ENCODE measurements around the gene RAD51AP2.
"Not testable (repeated sequence)": the region's sequence is repeated elsewhere in the genome, so short reads cannot be mapped to it uniquely, and the experiment has no call there.

Gene RAD51AP2

DNA sequence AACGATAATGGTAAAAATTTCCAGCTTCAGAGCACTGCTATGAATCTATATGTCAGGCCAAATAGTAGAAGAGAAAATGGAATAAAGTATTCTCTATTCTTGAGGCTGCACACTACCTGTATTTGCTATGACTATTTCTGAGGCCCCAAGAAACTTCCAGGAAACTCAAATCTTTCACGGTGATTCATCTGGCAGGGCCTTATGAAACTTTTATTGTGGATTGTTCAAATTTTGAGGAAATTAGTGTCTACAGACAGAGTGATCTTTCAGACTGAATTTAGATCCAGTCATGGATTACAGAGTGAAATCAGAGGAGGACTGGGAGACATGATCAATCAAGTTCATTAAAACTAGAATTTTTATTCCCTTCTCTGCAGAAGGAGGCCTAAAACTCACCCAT, 18.2 kb upstream of the RAD51AP2 start:
- no peak for DNase-seq

GRCh38 chr2:17533546-17533945, 15.3 kb upstream of the RAD51AP2 start:
- no peak for DNase-seq

- DNase-seq: no peak
These were observed 11.5 kb upstream of the RAD51AP2 start for GRCh38 chr2:17529771-17530170.

DNA sequence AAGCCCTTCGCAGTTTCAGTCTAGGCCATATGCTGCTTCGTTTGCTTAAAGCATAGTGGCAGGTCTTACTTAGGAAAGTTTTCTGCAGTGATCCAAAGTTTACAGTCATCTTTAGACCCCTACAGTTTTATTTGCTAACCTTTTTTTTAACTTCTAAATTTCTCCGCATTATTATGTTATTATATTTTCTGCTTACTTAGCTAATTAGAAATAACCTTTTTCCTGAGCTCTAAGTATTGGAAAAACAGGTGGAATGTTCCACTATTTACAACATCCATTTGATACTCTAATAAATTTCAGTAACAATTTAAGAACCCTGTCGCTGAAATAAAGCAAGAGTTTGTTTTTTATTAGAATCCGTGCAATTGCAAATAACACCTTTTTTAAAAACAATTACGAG, 4.1 kb upstream of the RAD51AP2 start:
- DNase-seq: no peak

- no peak for DNase-seq
These were observed 3.4 kb upstream of the RAD51AP2 start for GRCh38 chr2:17521621-17522020.

GRCh38 chr2:17520761-17521160, 2.5 kb upstream of the RAD51AP2 start:
- DNase-seq: no peak

GRCh38 chr2:17519486-17519885, 1.2 kb upstream of the RAD51AP2 start:
- no peak for DNase-seq

- DNase-seq: no peak
These were observed 594 bp downstream of the RAD51AP2 start for GRCh38 chr2:17517481-17518211.

DNA sequence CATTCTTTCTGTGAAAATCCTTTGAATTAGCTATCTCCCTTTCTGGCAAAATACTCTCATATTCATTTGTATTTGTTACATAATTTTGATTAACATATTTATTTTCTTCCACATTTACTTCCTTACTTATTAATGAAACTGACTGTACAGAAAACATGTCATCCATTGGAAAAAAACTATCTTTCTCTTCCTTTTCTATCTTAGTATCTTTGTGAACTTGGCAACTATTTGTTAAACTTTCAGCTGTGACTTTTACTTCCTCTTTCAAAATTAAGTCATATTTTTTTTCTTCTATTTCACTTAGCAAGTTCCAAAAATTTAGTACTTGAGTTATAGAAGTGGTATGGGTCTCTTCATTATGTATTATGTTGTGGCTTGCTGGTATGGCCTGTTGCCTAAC, 2.6 kb downstream of the RAD51AP2 start:
- no peak for DNase-seq

GRCh38 chr2:17506736-17507616, 11.3 kb downstream of the RAD51AP2 start:
- DNase-seq: no peak

DNA sequence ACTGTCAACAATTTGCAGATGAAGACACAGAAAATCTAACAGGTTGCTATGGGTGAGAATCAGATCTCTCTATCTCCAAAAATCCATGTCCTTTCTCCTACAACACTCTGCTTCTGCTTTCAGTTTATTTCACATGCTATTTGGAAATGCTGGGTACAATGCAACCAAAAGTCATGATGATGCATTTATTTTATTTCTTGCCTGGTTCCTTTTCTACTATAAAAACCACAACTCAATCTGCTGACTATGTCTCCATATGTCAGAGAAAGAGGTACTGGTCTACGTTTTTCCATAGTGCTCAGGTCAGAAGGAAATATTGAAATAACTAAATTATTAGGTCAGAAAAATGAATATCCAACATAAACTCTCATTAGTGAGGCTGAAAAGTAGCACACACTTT, 20.5 kb downstream of the RAD51AP2 start:
- DNase-seq: no peak

GRCh38 chr2:17495590-17495989, 22.6 kb downstream of the RAD51AP2 start:
- DNase-seq: no peak

DNA sequence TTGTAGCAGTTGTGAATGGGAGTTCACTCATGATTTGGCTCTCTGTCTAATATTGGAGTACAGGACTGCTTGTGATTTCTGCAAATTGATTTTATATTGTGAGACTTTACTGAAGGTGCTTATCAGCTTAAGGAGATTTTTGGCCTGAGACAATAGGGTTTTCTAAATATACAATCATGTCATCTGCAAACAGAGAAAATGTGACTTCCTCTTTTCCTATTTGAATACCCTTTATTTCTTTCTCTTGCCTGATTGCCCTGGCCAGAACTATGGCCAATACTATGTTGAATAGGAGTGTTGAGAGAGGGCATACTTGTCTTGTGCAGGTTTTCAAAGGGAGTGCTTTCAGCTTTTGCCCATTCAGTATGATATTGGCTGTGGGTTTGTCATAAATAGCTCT, 28.1 kb downstream of the RAD51AP2 start:
- DNase-seq: not testable (repeated sequence)

- not testable (repeated sequence) for DNase-seq
These were observed 29.6 kb downstream of the RAD51AP2 start for GRCh38 chr2:17488610-17489009.

DNA sequence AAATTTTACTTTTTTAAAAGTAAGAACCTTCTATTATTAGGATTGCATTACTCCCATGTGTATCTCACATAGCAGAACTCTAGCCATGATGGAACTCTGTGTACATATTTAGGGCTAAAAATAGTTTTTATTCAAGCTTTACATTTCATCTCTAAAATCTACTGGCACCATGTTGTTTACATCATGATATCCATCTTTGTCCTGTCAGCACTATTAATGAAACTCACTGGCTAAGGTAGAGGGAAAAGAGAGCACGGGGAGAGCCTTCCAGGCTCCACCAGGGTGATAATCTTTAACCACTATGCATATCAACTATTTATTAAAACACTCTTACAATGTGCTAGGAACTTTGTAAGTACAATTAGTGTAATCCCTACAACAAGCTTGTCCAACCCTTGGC, 34.7 kb downstream of the RAD51AP2 start:
- no peak for DNase-seq

- no peak for DNase-seq
These were observed 35.6 kb downstream of the RAD51AP2 start for GRCh38 chr2:17482651-17483050.

DNA sequence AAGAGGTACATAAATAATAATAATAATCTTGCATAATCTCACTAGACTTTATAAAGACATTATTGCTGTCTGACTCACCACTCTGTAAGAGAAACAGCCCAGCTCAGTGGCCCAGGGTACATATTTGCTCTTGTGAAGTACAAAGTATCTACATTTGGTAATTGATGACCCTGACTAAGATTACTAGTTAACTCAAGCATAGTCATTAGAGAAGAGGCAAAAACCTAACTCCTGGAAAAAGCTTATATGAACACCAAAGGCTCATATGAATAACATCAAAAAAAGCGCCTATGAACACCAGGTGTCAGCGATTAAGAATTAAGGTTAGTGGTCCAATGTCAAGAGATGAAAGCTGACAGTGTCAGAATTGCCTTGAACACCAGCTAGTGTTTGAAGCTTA, 38.4 kb downstream of the RAD51AP2 start:
- no peak for DNase-seq

- no peak for DNase-seq
These were observed 41.4 kb downstream of the RAD51AP2 start for GRCh38 chr2:17476830-17477229.

GRCh38 chr2:17476064-17476463, 42.2 kb downstream of the RAD51AP2 start:
- DNase-seq: no peak

- no peak for DNase-seq
These were observed 43.0 kb downstream of the RAD51AP2 start for GRCh38 chr2:17475286-17475685.

DNA sequence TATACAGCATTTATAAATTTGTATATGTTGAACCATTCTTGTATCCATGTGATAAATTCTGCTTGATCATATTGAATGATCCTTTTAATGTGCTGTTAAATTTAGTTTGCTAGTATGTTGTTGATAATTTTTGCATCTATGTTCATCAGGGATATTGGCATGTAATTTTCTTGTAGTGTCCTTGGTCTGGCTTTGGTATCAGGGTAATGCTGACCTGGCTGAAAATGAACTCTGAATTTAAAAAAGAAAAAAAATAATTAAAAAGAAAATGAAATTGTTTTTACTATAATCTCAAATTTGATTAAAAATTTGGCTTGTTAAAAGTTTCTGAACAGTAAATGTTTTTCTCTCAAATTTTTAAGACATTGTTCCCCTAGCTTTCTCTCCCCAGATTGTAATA, 46.3 kb downstream of the RAD51AP2 start:
- DNase-seq: no peak

- no peak for DNase-seq
These were observed 47.2 kb downstream of the RAD51AP2 start for GRCh38 chr2:17470855-17471641.

DNA sequence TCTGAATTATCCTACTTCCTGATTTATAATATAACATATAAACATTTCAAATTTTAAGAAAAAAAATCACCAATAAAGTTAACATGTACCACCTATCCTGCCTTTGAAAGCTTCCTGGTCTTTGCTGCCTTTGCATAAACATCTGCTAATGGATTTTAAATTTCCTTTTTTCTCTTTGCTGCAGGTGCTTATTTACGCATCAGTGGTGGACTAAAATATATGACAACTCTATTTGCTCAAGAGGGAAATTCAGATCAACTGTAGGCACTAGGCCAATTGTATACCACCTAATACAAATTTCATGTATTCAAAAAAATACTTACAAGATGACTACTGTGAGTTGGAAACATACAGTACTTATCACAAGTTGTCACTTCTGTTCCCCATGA, 57.2 kb downstream of the RAD51AP2 start:
- DNase-seq: no peak

Data from left hindlimb (tissue), 1 donor.